DMS153 (cell line): ENCODE results near the gene FAM20C.
"Not testable (repeated sequence)": the region's sequence is repeated elsewhere in the genome, so short reads cannot be mapped to it uniquely, and the experiment has no call there.

Source experiments
- DNase-seq: peaks from one replicate; lab custom pipeline; 2025; lab: John Stamatoyannopoulos, UW

Gene FAM20C

GRCh38 chr7:259191-259505 is 66.8 kb downstream of the FAM20C start:
- DNase-seq = no peak

GRCh38 chr7:259751-260405 is 67.5 kb downstream of the FAM20C start:
- DNase-seq = no peak

GRCh38 chr7:260441-261281 is 68.3 kb downstream of the FAM20C start:
- no peak for DNase-seq

GRCh38 chr7:261341-262250 is 69.2 kb downstream of the FAM20C start:
- no peak for DNase-seq

GRCh38 chr7:262251-262572 is 69.8 kb downstream of the FAM20C start:
- no peak for DNase-seq

GRCh38 chr7:262631-263311 is 70.4 kb downstream of the FAM20C start:
- DNase-seq = not testable (repeated sequence)

- not testable (repeated sequence) for DNase-seq
Measured at GRCh38 chr7:263483-264351, 71.3 kb downstream of the FAM20C start.

- peak; percentile 62 for DNase-seq
Measured at GRCh38 chr7:264541-265191, 72.3 kb downstream of the FAM20C start.

- no peak for DNase-seq
Measured at GRCh38 chr7:265192-265997, 73.0 kb downstream of the FAM20C start.

- no peak for DNase-seq
Measured at GRCh38 chr7:265998-266850, 73.9 kb downstream of the FAM20C start.

GRCh38 chr7:266851-267840 is 74.8 kb downstream of the FAM20C start:
- peak; percentile 33 for DNase-seq

GRCh38 chr7:268991-269390 is 76.6 kb downstream of the FAM20C start:
- no peak for DNase-seq

- DNase-seq = no peak
Measured at GRCh38 chr7:269721-270120, 77.3 kb downstream of the FAM20C start.

GRCh38 chr7:270351-270983 is 78.1 kb downstream of the FAM20C start:
- no peak for DNase-seq

GRCh38 chr7:271266-272107 is 79.1 kb downstream of the FAM20C start:
- no peak for DNase-seq

GRCh38 chr7:272108-272615 is 79.8 kb downstream of the FAM20C start:
- no peak for DNase-seq
